ENCODE results near the gene KRTAP4-5.
"Not testable (repeated sequence)": the region's sequence is repeated elsewhere in the genome, so short reads cannot be mapped to it uniquely, and the experiment has no call there.

KRTAP4-5 gene

GRCh38 chr17:41149652-41149985, at the start of gene KRTAP4-5:
TSS of gene KRTAP4-5 (minus strand) at chr17:41149825. CDS start at chr17:41149767, 58 bp downstream.
- DNase-seq, result no peak

- DNase-seq, result no peak
Observed at GRCh38 chr17:41196068-41196467, 46.4 kb upstream of the KRTAP4-5 start.

GRCh38 chr17:41190328-41190727, 40.7 kb upstream of the KRTAP4-5 start:
- DNase-seq, result no peak

GRCh38 chr17:41189837-41190318, 40.3 kb upstream of the KRTAP4-5 start, which contains the start of gene KRTAP9-1:
TSS of gene KRTAP9-1 (plus strand) at chr17:41189887. CDS start at chr17:41189887, 0 bp downstream.
- DNase-seq, result not testable (repeated sequence)

GRCh38 chr17:41186872-41187271, 37.2 kb upstream of the KRTAP4-5 start:
- no peak for DNase-seq

- no peak for DNase-seq
Observed at GRCh38 chr17:41185001-41185400, 35.4 kb upstream of the KRTAP4-5 start.

- DNase-seq, result no peak
Observed at GRCh38 chr17:41184480-41184961, 34.9 kb upstream of the KRTAP4-5 start, which contains the start of gene KRTAP4-1. TSS of gene KRTAP4-1 (minus strand) at chr17:41184911. CDS start at chr17:41184854, 57 bp downstream.

GRCh38 chr17:41178843-41179616, 29.4 kb upstream of the KRTAP4-5 start:
- DNase-seq, result no peak

- DNase-seq, result no peak
Observed at GRCh38 chr17:41178341-41178740, 28.7 kb upstream of the KRTAP4-5 start.

GRCh38 chr17:41177727-41178271, 28.2 kb upstream of the KRTAP4-5 start, which contains the start of gene KRTAP4-2:
TSS of gene KRTAP4-2 (minus strand) at chr17:41178221. CDS start at chr17:41178164, 57 bp downstream.
- DNase-seq, result no peak

- no peak for DNase-seq
Observed at GRCh38 chr17:41176744-41177387, 27.2 kb upstream of the KRTAP4-5 start.

- DNase-seq, result no peak
Observed at GRCh38 chr17:41171886-41172285, 22.3 kb upstream of the KRTAP4-5 start.

GRCh38 chr17:41168121-41168520, 18.5 kb upstream of the KRTAP4-5 start, which contains the start of gene KRTAP4-3:
TSS of gene KRTAP4-3 (minus strand) at chr17:41168221. CDS start at chr17:41168172, 49 bp downstream.
- DNase-seq, result no peak

- DNase-seq, result no peak
Observed at GRCh38 chr17:41167561-41167960, 17.9 kb upstream of the KRTAP4-5 start.

GRCh38 chr17:41163828-41164227, 14.2 kb upstream of the KRTAP4-5 start:
- DNase-seq, result no peak

GRCh38 chr17:41160648-41161047, 11.0 kb upstream of the KRTAP4-5 start, which contains the start of gene KRTAP4-4:
TSS of gene KRTAP4-4 (minus strand) at chr17:41160748. CDS start at chr17:41160691, 57 bp downstream.
- DNase-seq, result no peak

- not testable (repeated sequence) for DNase-seq
Observed at GRCh38 chr17:41160190-41160589, 10.6 kb upstream of the KRTAP4-5 start.

- DNase-seq, result no peak
Observed at GRCh38 chr17:41153856-41154255, 4.2 kb upstream of the KRTAP4-5 start.

- no peak for DNase-seq
Observed at GRCh38 chr17:41151525-41151924, 1.9 kb upstream of the KRTAP4-5 start.

- no peak for DNase-seq
Observed at GRCh38 chr17:41150026-41150425, 401 bp upstream of the KRTAP4-5 start.

GRCh38 chr17:41148971-41149651, 514 bp downstream of the KRTAP4-5 start:
- DNase-seq, result not testable (repeated sequence)

GRCh38 chr17:41147531-41148204, 2.0 kb downstream of the KRTAP4-5 start:
- no peak for DNase-seq

Data from activated T-cell treated with anti-CD3 and anti-CD28 coated beads for 4 hours (primary cell).